ENCODE data around the gene PIEZO1.

PIEZO1 gene

GRCh38 chr16:88820385-88821025 lies 35.5 kb upstream of the PIEZO1 start:
- Mint-ChIP-seq H3K27ac (peak overlapping the region in 1 of 2 donors; percentile 12), H3K27me3 (no peaks in the 10 kb centered on the region), H3K4me1 (no peaks in the 10 kb centered on the region), H3K4me3 (no peak overlapping the region), H3K9me3 (no peaks in the 10 kb centered on the region)
- ATAC-seq = no peak
- DNase-seq = no peak

GRCh38 chr16:88819126-88819525 lies 34.1 kb upstream of the PIEZO1 start:
- H3K27ac Mint-ChIP-seq = peak overlapping the region in 1 of 2 donors; percentile 27
- no peaks in the 10 kb centered on the region for H3K27me3 Mint-ChIP-seq
- H3K4me3 Mint-ChIP-seq = no peak overlapping the region
- no peaks in the 10 kb centered on the region for H3K4me1 Mint-ChIP-seq
- H3K9me3 Mint-ChIP-seq = no peaks in the 10 kb centered on the region
- ATAC-seq (no peak), DNase-seq (no peak)

GRCh38 chr16:88818575-88818874 lies 33.5 kb upstream of the PIEZO1 start:
- ATAC-seq (no peak), DNase-seq (no peak)
- Mint-ChIP-seq H3K27ac (no peak overlapping the region), H3K27me3 (no peaks in the 10 kb centered on the region), H3K4me1 (no peaks in the 10 kb centered on the region), H3K9me3 (no peaks in the 10 kb centered on the region), H3K4me3 (no peak overlapping the region)

- Mint-ChIP-seq H3K9me3 (no peaks in the 10 kb centered on the region), H3K27me3 (no peaks in the 10 kb centered on the region), H3K4me1 (peaks cover 1% of the 10 kb centered on the region), H3K27ac (no peak overlapping the region), H3K4me3 (no peak overlapping the region)
- ATAC-seq (no peak), DNase-seq (no peak)
Observed at GRCh38 chr16:88817785-88818574, 33.0 kb upstream of the PIEZO1 start.

GRCh38 chr16:88816736-88817535 lies 31.9 kb upstream of the PIEZO1 start:
- H3K27me3 Mint-ChIP-seq = no peaks in the 10 kb centered on the region
- peaks cover 10% of the 10 kb centered on the region for H3K4me1 Mint-ChIP-seq
- DNase-seq (no peak), ATAC-seq (no peak)
- H3K4me3 Mint-ChIP-seq = no peak overlapping the region
- H3K27ac Mint-ChIP-seq = peak overlapping the region in 1 of 2 donors; percentile 65
- H3K9me3 Mint-ChIP-seq = no peaks in the 10 kb centered on the region

GRCh38 chr16:88815901-88816589 lies 31.0 kb upstream of the PIEZO1 start:
- Mint-ChIP-seq H3K9me3 (no peaks in the 10 kb centered on the region), H3K4me1 (peaks cover 14% of the 10 kb centered on the region), H3K27ac (no peak overlapping the region), H3K4me3 (no peak overlapping the region), H3K27me3 (no peaks in the 10 kb centered on the region)
- DNase-seq (peak; percentile 69 to 71), ATAC-seq (peak; percentile 46)

GRCh38 chr16:88815227-88815626 lies 30.2 kb upstream of the PIEZO1 start:
- DNase-seq (no peak), ATAC-seq (no peak)
- H3K27me3 Mint-ChIP-seq = no peaks in the 10 kb centered on the region
- H3K27ac Mint-ChIP-seq = peak overlapping the region in 1 of 2 donors; percentile 71
- no peaks in the 10 kb centered on the region for H3K9me3 Mint-ChIP-seq
- peaks cover 22% of the 10 kb centered on the region for H3K4me1 Mint-ChIP-seq
- H3K4me3 Mint-ChIP-seq = no peak overlapping the region

- Mint-ChIP-seq H3K9me3 (no peaks in the 10 kb centered on the region), H3K4me1 (peaks cover 34% of the 10 kb centered on the region), H3K27ac (peak overlapping the region in 1 of 2 donors; percentile 22), H3K4me3 (no peak overlapping the region), H3K27me3 (no peaks in the 10 kb centered on the region)
- no peak for DNase-seq
- no peak for ATAC-seq
Observed at GRCh38 chr16:88814144-88814502, 29.1 kb upstream of the PIEZO1 start.

GRCh38 chr16:88813269-88814143 lies 28.5 kb upstream of the PIEZO1 start:
- Mint-ChIP-seq H3K4me3 (peak overlapping the region in 1 of 2 donors; percentile 19), H3K4me1 (peaks cover 40% of the 10 kb centered on the region), H3K27ac (peak overlapping the region in 1 of 2 donors; percentile 22), H3K9me3 (no peaks in the 10 kb centered on the region), H3K27me3 (no peaks in the 10 kb centered on the region)
- ATAC-seq (no peak), DNase-seq (no peak)

GRCh38 chr16:88812513-88813268 lies 27.7 kb upstream of the PIEZO1 start:
- Mint-ChIP-seq H3K4me1 (peaks cover 48% of the 10 kb centered on the region), H3K27me3 (no peaks in the 10 kb centered on the region), H3K27ac (peak overlapping the region; percentile 93 to 97), H3K4me3 (peak overlapping the region; percentile 91 to 98), H3K9me3 (no peaks in the 10 kb centered on the region)
- no peak for DNase-seq
- no peak for ATAC-seq

- ATAC-seq = peak; percentile 73
- Mint-ChIP-seq H3K27ac (peak within 1 kb of the TSS; percentile 98 to 99), H3K4me3 (peak within 1 kb of the TSS; percentile 98 to 99), H3K27me3 (no peaks in the 10 kb centered on the region), H3K9me3 (no peaks in the 10 kb centered on the region), H3K4me1 (peaks cover 55% of the 10 kb centered on the region)
- peak; percentile 97 to 99 for DNase-seq
Observed at GRCh38 chr16:88811769-88812512, 26.9 kb upstream of the PIEZO1 start, which contains the start of gene APRT. Gene APRT, minus strand, starts transcription at chr16:88811928. Its CDS starts 29 bp downstream, at chr16:88811899.

- peak; percentile 77 to 78 for DNase-seq
- Mint-ChIP-seq H3K27me3 (no peaks in the 10 kb centered on the region), H3K27ac (peak overlapping the region; percentile 98 to 99), H3K4me1 (peaks cover 62% of the 10 kb centered on the region), H3K4me3 (peak overlapping the region; percentile 98 to 99), H3K9me3 (no peaks in the 10 kb centered on the region)
- peak; percentile 70 for ATAC-seq
Observed at GRCh38 chr16:88810912-88811768, 26.1 kb upstream of the PIEZO1 start.
